ENCODE data around the gene DUOXA2. TPM values are rescaled to one million over a fixed set of nuclear protein-coding genes. Genes with fewer than 3 reads are reported as not detected.
A peak's percentile ranks its signal among the peaks of the same experiment; 100 is the strongest.

The DUOXA2 gene
- total RNA-seq, 4 donors from 2014 or later = not detected

DNA sequence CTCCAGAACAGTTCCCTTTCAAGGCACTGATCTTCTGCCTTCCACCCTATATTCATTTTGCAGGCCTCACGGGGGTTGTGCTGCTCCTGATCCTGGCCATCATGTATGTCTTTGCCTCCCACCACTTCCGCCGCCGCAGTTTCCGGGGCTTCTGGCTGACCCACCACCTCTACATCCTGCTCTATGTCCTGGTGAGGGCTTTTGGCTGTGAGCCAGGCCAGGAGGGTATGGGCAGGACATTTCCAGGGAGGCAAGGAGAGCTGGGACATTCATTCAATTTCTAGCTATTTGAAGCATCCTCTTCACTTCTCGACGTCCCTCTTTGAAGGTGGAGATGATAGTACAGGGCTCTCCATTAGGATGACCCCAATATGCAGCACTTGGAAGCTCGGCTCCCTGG is 41.6 kb downstream of the DUOXA2 start:
- no peak for DNase-seq (ENCODE audit: low spot score)
- TF ChIP-seq, protein P1, sequence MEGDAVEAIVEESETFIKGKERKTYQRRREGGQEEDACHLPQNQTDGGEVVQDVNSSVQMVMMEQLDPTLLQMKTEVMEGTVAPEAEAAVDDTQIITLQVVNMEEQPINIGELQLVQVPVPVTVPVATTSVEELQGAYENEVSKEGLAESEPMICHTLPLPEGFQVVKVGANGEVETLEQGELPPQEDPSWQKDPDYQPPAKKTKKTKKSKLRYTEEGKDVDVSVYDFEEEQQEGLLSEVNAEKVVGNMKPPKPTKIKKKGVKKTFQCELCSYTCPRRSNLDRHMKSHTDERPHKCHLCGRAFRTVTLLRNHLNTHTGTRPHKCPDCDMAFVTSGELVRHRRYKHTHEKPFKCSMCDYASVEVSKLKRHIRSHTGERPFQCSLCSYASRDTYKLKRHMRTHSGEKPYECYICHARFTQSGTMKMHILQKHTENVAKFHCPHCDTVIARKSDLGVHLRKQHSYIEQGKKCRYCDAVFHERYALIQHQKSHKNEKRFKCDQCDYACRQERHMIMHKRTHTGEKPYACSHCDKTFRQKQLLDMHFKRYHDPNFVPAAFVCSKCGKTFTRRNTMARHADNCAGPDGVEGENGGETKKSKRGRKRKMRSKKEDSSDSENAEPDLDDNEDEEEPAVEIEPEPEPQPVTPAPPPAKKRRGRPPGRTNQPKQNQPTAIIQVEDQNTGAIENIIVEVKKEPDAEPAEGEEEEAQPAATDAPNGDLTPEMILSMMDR (IDR thresholded peaks at IDR 0.05) = no peak
- no peak for ATAC-seq (ENCODE audit: low FRiP score)

DNA sequence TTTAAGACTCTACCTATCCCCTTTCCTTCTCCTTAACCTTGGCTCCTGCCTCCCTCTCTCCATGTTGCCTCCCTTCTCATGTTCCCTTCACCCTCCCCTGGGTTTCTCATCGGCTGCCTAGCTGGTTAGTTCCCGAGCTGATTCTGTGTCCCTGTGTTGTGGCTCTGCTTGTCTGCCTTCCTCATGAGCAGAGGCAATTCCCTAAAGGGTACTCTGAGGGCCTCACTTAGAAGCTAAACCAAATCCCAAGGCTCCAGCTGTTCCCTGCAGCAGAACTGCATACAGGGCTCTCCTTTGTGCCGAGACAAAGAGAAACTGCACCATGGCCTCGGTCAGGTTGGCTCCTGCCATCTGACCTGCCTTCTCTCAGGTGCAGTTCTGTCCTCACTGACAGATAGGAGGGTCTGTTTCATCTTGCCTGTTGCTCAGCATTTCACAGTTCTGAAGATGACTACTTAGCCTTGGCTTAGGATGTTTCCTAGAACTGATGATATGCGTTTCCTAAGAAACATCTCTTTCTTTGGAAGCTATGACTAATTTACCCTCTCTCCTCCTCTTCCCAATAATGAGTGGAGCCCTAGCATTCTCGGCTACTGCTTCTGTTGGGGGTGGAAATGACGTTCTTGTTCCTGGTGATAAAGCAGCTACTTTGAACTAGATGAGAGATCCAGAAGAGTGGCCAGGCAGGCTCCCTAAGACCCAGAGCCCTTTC is 42.8 kb downstream of the DUOXA2 start:
- TF ChIP-seq, protein P1 (IDR thresholded peaks at IDR 0.05) = no peak
- DNase-seq (ENCODE audit: low spot score) = no peak
- peak; percentile 38 for ATAC-seq (ENCODE audit: low FRiP score)

- ATAC-seq (ENCODE audit: low FRiP score) = no peak
- no peak for DNase-seq (ENCODE audit: low spot score)
- TF ChIP-seq, protein P1 (IDR thresholded peaks at IDR 0.05) = no peak
Measured at GRCh38 chr15:45157974-45158373, 43.8 kb downstream of the DUOXA2 start.

DNA sequence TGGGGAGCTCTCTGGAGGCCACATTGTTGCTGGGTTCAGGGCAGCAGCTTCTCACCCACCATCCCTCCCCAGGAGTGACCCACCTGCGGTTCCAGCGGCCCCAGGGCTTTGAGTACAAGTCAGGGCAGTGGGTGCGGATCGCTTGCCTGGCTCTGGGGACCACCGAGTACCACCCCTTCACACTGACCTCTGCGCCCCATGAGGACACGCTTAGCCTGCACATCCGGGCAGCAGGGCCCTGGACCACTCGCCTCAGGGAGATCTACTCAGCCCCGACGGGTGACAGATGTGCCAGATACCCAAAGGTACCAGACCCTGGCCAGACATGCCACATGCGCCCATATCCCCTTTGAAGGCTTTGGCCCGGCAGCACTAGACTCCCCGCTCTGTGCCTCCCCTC is 47.5 kb downstream of the DUOXA2 start:
- no peak for ATAC-seq (ENCODE audit: low FRiP score)
- no peak for DNase-seq (ENCODE audit: low spot score)
- TF ChIP-seq, protein P1 (IDR thresholded peaks at IDR 0.05) = no peak

DNA sequence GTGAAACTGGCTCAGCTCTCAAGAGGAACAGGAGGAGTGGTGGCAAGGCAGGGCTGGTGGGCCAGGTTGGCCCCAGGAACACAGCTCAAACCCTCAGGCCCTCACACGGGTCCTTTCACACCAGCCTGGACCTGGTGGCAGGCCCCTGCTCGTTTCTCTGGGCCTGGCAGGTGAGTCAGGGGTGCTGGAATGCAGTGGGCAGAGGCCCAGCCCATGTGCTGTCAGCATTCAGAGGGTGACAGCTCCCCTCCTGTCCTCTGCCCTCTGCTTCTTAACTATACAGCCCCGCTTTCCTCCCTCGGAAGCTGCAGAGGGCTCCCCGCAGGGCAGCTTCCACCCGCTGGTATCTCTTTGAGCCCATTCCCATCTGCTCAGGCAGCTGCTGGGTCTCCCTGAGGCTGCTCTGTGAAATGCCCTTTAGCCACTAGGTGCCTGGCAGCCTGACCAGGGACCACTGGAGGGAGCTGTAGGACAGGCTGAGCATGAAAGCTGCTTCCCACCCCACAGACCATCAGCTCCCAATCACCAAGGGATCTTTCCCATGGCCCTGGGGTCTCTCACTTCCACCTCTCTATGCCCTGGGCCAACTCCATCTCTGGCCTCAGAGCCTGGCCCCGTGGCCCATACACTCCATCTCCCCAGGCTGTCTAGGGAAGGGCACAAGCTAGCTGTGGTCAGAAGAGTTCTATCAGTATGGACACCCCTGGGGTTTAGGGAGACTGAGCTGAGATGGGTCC is 48.8 kb downstream of the DUOXA2 start:
- TF ChIP-seq, protein P1 (IDR thresholded peaks at IDR 0.05) = peak in 2 of 3 donors; percentile 63 to 70
- DNase-seq (ENCODE audit: low spot score) = peak; percentile 65
- ATAC-seq (ENCODE audit: low FRiP score) = peak; percentile 69

- no peak for DNase-seq (ENCODE audit: low spot score)
Measured at GRCh38 chr15:45163508-45163856, 49.4 kb downstream of the DUOXA2 start.

More at GRCh38 chr15:45163508-45163856, 49.4 kb downstream of the DUOXA2 start:
- no peak for ATAC-seq (ENCODE audit: low FRiP score)
- TF ChIP-seq, protein P1 (IDR thresholded peaks at IDR 0.05) = no peak
